ENCODE measurements around the gene LAD1.
A peak's percentile ranks its signal among the peaks of the same experiment; 100 is the strongest.

LAD1 gene

GRCh38 chr1:201399018-201399351 is at the start of gene LAD1:
LAD1 (minus strand) TSS chr1:201399324; CDS start chr1:201399306, 18 bp downstream.
- no peak for DNase-seq

GRCh38 chr1:201447903-201448871 is 49.1 kb upstream of the LAD1 start:
- DNase-seq: peak; percentile 48 to 54

DNA sequence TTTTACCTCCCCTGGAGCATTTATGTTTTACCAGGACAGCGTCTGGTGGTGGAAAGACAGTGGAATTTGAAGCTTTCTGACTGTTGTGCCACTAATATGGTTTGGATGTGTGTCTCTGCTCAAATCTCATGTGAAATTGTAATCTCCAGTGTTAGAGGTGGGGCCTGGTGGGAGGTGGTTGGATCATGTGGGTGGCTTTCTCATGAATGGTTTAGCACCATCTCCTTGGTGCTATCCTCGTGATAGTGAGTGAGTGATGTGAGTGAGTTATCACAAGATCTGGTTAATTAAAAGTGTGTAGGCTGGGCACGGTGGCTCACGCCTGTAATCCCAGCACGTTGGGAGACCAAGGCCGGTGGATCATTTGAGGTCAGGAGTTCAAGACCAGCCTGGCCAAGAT is 46.2 kb upstream of the LAD1 start:
- no peak for DNase-seq

DNA sequence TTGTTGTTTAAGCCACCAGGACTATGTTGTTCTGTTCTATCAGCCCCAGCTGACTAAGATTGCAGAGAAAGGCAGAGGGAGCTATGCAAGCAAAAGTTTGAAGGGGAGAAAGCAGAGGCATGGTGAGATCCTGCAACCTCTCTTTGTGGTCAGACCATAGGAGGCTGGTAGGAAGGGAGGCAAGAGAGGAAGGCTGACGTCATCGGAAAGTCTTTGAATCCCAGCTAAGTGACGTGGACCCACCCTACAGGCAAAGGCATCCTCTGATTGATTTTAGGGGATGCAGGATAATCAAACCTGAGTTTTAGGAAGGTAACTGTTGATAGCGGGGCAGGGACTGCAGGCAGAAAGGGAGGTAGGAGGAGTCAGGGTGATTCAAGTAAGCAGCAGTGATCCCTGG is 45.7 kb upstream of the LAD1 start:
- no peak for DNase-seq

- no peak for DNase-seq
Measured at GRCh38 chr1:201443747-201444146, 44.6 kb upstream of the LAD1 start.

GRCh38 chr1:201436969-201437368 is 37.8 kb upstream of the LAD1 start:
- no peak for DNase-seq

DNA sequence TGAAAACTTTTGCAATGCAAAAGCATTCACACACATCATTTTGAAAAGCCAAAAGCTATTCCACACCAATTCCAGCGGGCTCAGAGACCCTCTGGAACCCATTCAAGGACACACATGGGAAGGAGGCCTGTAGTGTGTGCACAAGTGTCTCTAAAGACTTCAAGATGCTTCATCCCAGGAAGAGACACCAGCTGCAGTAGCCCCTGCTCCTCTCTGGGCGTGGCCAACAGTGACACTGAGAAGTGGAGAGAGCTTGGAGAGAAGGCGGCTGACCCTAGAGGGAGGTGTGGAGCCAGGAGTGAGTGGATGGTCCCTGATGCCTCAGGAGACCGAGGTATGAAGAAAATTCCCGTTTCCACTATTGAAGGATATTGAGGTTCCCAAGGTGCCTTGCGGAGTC is 37.3 kb upstream of the LAD1 start:
- no peak for DNase-seq

GRCh38 chr1:201434266-201434665 is 35.1 kb upstream of the LAD1 start:
- no peak for DNase-seq

DNA sequence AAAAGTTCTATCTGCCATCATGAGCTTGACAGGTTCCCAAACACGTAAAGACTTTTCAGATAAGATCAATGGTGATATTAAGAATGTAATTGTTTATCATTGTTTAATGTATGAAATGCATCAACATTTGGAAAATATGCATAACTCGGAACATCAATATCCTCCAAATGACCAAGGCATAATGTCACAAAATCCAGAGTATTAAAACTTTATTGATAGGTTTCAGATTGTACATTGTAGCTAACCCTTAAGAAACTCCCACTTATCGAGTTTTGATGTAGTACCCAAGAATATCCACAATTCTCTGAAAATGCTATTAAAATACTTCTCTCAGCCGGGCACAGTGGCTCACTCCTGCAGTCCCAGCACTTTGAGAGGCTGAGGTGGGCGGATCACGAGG is 34.5 kb upstream of the LAD1 start:
- no peak for DNase-seq

- no peak for DNase-seq
Measured at GRCh38 chr1:201430776-201431175, 31.7 kb upstream of the LAD1 start.

DNA sequence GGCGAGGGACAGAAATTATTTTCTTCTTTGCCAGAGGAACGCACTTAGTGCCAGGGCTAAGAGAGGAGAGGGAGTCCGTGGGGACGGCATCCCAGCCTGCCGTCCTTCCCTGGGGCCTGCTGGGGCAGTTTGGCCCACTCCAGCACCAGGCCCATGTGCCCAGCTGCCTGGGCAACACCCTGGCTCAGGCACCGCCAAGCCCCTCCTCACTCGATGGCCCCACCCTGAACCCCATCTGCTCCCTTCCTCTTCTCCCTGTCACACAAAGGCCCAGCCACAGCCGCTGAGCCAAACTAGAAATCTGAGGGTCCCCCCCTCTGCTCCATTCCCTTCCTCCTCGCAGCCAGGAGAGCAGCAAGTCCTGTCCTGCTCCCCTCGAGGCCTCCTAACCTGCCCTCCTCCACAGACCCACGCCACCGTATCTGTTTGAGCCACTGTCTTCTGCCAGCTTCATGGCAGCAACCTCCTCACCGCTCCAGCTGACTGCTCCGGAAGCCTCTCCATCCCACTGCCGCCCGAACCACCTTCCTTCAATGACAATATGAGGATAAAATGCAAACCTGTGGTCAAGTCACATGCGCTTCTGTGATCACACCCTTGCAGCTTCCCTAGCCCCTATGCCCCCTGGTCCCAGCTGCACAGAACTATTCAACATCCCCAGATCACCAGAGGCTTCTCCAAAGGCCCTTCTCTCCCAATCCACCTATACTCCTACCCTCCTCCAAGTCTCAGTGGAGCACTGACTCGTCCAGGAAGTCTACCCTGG is 30.8 kb upstream of the LAD1 start:
- DNase-seq: no peak

DNA sequence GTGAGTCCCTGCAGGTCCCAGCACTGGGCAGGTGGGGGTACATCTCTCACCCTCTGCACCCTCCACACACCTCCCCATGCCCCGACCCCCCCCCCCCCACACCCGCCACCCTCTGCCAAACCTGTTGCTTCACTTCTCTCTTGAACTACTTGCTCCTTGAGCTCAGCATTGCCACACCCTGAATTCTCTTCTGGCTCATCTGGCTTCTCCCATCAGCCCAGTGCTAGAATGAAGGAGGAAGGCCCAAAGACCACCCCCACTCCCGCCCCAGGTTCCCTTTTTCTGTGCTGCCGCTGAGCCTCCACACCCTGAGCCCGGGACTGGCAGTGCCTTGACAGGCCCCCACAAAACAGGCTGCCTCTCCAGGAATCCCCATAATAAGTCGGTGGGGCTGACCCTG is 28.8 kb upstream of the LAD1 start:
- no peak for DNase-seq

GRCh38 chr1:201426479-201427310 is 27.6 kb upstream of the LAD1 start:
- DNase-seq: no peak

DNA sequence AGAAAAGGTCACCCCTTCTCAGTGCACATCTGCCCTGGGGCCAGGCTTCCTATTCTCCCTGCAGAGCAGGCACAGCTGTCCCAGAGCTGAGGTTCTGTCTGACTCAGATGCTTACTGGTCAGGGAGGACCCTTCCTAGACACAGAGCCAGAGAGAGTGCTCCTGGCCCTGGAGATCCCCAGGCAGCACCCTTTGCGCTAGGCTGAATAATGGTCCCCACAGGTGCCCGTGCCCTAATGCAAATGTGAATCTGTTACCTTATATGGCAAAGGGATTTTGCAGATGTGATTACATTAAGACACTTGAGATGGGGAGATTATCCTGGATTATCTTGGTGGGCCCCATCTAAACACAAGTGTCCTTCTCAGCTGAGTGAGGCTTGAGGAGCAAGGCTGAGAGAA is 25.0 kb upstream of the LAD1 start:
- DNase-seq: no peak

GRCh38 chr1:201423655-201424054 is 24.5 kb upstream of the LAD1 start:
- no peak for DNase-seq

DNA sequence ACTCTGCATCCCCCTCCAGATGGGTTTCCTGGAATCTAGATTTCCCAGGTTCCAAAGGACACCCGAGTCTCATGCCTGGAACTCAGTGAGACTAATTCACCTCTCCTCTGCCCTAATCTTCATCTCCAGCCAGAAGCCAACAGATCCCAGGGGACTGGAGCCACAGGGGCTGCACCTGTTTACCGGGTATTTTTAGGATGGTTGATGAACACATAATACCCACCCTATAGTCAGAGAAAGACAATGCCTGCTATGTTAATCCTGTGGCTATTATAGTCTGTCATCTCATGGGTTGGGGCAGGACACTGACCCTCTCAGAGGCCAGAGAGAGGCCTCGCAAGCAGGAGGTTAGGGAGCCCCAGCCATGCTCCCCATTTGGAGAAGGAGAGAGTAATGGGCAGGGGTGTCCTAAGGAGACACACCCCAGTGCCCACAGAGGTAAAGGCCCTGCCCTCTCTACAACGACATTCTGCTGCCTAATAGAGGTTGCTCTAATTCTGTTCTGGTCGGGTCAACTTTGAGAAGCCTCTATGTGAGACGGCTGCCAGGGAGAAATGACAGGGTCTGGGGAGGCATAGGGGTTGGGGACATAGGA is 23.4 kb upstream of the LAD1 start:
- no peak for DNase-seq

DNA sequence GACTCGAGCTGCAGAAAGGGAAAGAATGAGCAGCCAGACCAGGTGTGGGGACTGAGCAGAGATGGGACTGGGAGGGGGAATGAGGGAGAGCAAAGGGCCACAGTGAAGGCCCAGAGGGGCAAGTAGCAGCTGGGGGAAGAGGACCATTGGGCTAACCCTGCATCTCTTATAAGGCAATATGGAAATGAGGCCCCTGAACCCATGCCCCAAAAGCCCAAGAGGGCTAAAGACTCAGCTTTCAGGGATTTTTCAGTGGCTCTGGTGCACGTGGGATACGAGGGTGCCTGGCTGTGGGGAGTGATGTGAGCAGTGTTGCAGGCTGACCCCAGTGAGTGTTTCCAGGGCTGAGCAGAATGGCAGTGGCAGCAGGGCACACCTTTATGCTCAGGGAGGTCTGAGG is 22.9 kb upstream of the LAD1 start:
- DNase-seq: no peak

DNA sequence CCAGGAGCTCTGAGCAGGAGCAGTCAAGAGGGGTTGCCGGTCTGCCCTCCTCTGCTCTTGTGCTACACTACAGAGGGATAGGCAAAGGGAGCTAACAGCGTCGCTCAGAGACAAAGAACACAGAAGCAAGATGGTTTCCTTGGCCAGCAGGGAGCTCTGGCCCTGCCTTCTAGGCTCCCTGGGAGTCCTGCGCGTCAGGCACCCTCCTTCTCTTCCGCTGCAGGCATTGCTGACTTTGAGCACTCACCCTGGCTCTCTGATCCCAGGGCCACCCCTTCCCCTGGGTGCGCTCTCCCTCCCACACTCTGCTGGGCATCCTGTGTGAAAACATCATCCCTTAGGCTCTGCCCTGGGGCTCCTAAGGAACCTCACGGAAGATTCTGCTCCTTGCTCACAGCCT is 21.9 kb upstream of the LAD1 start:
- no peak for DNase-seq

- DNase-seq: no peak
Measured at GRCh38 chr1:201420608-201421002, 21.5 kb upstream of the LAD1 start.

- no peak for DNase-seq
Measured at GRCh38 chr1:201419746-201420607, 20.9 kb upstream of the LAD1 start.

DNA sequence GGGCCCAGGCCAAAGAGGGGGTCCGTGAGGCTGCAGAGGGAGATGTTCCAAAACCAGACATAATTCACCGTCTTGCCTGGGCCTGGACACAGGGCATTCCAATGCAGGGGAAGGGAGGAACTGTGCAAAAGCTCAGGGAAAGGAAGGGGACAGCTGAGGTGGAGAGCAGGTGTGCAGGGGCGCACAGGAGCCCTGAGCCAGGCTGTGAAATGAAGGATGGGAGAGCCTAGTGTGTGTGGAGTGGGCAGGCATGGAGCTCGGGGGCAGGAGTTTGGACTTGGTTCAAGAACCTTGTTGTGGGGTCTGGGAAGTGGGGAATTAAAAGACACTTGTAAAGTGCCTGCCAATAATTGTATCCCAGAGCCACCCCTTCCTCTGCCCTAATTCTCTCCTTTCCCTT is 20.1 kb upstream of the LAD1 start:
- DNase-seq: no peak

GRCh38 chr1:201418461-201418860 is 19.3 kb upstream of the LAD1 start:
- DNase-seq: no peak
